Fibroblast of lung (primary cell): ENCODE measurements around the gene PGAM5. TPM values are rescaled to one million over a fixed set of nuclear protein-coding genes. Genes with fewer than 3 reads are reported as not detected.

Experiments
- DNase-seq, 2 donors: peaks; one replicate each; pipeline versions ENCODE4 v3.0.0 to v3.0.0-alpha.2; 2010; ENCODE audit warnings: low read depth in 2 of 2
- H2AFZ ChIP-seq: 2 replicates; pipeline ENCODE4 v1.5.1; 2012; ENCODE audit warnings: low read length, control low read depth, inconsistent platforms
- H3K27ac ChIP-seq: 2 replicates; pipeline ENCODE4 v1.5.1; 2011; ENCODE audit warnings: low read length, control low read depth; ENCODE audit not compliant: insufficient read depth
- H3K27me3 ChIP-seq: 2 replicates; pipeline ENCODE4 v1.5.1; 2011; ENCODE audit warnings: mild to moderate bottlenecking, low read length; ENCODE audit not compliant: control insufficient read depth, insufficient read depth
- H3K36me3 ChIP-seq: 2 replicates; pipeline ENCODE4 v1.5.1; 2011; ENCODE audit warnings: low read length; ENCODE audit not compliant: control insufficient read depth, insufficient read depth
- H3K4me1 ChIP-seq: 2 replicates; pipeline ENCODE4 v1.5.1; 2011; ENCODE audit warnings: low read length; ENCODE audit not compliant: control insufficient read depth, insufficient read depth; ENCODE audit errors: extremely low read depth
- H3K4me2 ChIP-seq: 2 replicates; pipeline ENCODE4 v1.5.1; 2011; ENCODE audit warnings: low read length, control low read depth; ENCODE audit not compliant: insufficient read depth; ENCODE audit errors: extremely low read depth
- H3K4me3 ChIP-seq, 4 experiments: fragments of 200-600 bp in 1 of 4; sonication (generic) in 1 of 4; replicated peaks in 1 of 4; 2 replicates each; pipeline ENCODE4 v1.5.1; 2011 to 2016; ENCODE audit warnings: low read length in 4 of 4, low read depth in 3 of 4, mild to moderate bottlenecking in 3 of 4, control low read depth in 2 of 4, inconsistent platforms in 1 of 4, mixed read lengths in 1 of 4; ENCODE audit not compliant: insufficient read depth in 1 of 4; ENCODE audit errors: control extremely low read depth in 1 of 4
- H3K79me2 ChIP-seq: 2 replicates; pipeline ENCODE4 v1.5.1; 2012; ENCODE audit warnings: mild to moderate bottlenecking, low read length, inconsistent platforms; ENCODE audit not compliant: control insufficient read depth, insufficient read depth
- H3K9ac ChIP-seq: 2 replicates; pipeline ENCODE4 v1.5.1; 2011; ENCODE audit warnings: mild to moderate bottlenecking, low read length, control low read depth; ENCODE audit not compliant: insufficient read depth
- H3K9me3 ChIP-seq: 2 replicates; pipeline ENCODE4 v1.5.1; 2012; ENCODE audit warnings: low read depth, low read length; ENCODE audit not compliant: control insufficient read depth, insufficient read depth
- H4K20me1 ChIP-seq: 2 replicates; pipeline ENCODE4 v1.5.1; 2011; ENCODE audit warnings: low read length; ENCODE audit not compliant: control insufficient read depth, insufficient read depth; ENCODE audit errors: extremely low read depth
- EZH2 ChIP-seq: IDR thresholded peaks from 2 replicates; pipeline ENCODE4 v1.5.1; 2012; ENCODE audit warnings: low read length, control low read depth, mild to moderate bottlenecking; ENCODE audit errors: missing control alignments
- polyA plus RNA-seq, 2 donors: library from polyadenylated mRNA; depleted of rRNA in 1 of 2; stranded (reverse) in 1 of 2; unstranded in 1 of 2; fragments of >200 nt; gene quantifications; 2 replicates each; pipeline ENCODE4 v1.2.1, GENCODE V29; 2011 to 2012; ENCODE audit warnings: missing spikeins in 1 of 2
- total RNA-seq: library from RNA; depleted of rRNA; stranded (reverse); fragments of >200 nt; gene quantifications from 2 replicates; pipeline ENCODE4 v1.2.1, GENCODE V29; 2014
- TF ChIP-seq, protein P1 (sequence below), 2 donors: IDR thresholded peaks in 1 of 2; conservative IDR thresholded peaks in 1 of 2; 1 replicate in 1 of 2; 2 replicates in 1 of 2; pipeline ENCODE4 v1.5.1; 2011 to 2012; ENCODE audit warnings: low read length in 2 of 2, control low read depth in 1 of 2, inconsistent platforms in 1 of 2, low read depth in 1 of 2, mild to moderate bottlenecking in 1 of 2

Gene PGAM5
- total and polyA plus RNA-seq, 2 donors (not counting 1 experiment from before 2014, with no cell fraction given): 9.8 to 27.1 TPM

DNA sequence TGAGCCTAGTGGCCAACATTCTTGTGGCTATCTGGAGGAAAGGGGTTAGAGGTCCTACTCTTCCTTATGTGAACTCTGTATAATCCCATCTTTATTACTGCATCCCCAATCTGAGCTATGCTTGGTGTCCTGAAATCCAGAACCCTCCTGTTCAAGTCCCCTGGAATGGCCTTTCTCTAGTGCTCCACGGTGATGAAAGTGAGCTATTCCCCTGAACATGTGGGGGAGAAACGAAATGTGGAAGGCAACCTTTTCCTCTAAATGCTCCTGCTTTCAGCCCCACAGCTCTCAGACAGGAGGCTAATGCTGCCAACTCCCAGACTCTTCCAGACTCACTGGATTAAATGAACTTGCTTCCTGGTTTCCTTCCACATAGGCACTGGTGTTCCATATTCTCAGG, 2.5 kb upstream of the PGAM5 start:
- Histone ChIP-seq H3K4me3 (no peak overlapping the region), H3K79me2 (peaks cover 19% of the 10 kb centered on the region), H3K9me3 (no peaks in the 10 kb centered on the region), H4K20me1 (no peaks in the 10 kb centered on the region), H3K27ac (no peak overlapping the region), H3K4me1 (no peaks in the 10 kb centered on the region), H3K36me3 (peaks cover 3% of the 10 kb centered on the region), H2AFZ (no peak overlapping the region), H3K4me2 (no peak overlapping the region), H3K9ac (no peak overlapping the region), H3K27me3 (no peaks in the 10 kb centered on the region)
- no peak for DNase-seq
- TF ChIP-seq, protein P1, sequence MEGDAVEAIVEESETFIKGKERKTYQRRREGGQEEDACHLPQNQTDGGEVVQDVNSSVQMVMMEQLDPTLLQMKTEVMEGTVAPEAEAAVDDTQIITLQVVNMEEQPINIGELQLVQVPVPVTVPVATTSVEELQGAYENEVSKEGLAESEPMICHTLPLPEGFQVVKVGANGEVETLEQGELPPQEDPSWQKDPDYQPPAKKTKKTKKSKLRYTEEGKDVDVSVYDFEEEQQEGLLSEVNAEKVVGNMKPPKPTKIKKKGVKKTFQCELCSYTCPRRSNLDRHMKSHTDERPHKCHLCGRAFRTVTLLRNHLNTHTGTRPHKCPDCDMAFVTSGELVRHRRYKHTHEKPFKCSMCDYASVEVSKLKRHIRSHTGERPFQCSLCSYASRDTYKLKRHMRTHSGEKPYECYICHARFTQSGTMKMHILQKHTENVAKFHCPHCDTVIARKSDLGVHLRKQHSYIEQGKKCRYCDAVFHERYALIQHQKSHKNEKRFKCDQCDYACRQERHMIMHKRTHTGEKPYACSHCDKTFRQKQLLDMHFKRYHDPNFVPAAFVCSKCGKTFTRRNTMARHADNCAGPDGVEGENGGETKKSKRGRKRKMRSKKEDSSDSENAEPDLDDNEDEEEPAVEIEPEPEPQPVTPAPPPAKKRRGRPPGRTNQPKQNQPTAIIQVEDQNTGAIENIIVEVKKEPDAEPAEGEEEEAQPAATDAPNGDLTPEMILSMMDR (conservative IDR thresholded peaks at IDR 0.05 in 1 of 2, IDR thresholded peaks at IDR 0.05 in 1 of 2; ENCODE audit: low read depth in 1 of 2, low read length in 2 of 2): no peak
- no peak for TF ChIP-seq EZH2

DNA sequence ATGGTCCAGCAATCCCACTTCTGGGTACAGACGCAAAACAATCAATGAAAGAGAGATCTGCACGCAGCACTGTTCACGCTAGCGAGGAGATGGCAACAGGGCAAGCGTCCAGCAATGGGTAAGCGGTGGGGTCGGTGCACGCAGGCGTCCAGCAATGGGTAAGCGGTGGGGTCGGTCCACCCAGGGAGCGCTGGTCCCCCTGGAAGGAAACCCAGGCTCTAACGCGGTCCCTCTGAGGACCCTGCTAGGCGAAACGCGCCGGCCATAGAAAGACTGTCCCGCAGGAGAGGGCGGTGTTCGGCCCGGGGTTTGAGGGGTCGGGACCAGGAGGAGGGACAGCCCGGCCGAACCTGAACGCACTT, 618 bp upstream of the PGAM5 start:
- peak overlapping the region; percentile 8 for H3K27ac ChIP-seq

DNA sequence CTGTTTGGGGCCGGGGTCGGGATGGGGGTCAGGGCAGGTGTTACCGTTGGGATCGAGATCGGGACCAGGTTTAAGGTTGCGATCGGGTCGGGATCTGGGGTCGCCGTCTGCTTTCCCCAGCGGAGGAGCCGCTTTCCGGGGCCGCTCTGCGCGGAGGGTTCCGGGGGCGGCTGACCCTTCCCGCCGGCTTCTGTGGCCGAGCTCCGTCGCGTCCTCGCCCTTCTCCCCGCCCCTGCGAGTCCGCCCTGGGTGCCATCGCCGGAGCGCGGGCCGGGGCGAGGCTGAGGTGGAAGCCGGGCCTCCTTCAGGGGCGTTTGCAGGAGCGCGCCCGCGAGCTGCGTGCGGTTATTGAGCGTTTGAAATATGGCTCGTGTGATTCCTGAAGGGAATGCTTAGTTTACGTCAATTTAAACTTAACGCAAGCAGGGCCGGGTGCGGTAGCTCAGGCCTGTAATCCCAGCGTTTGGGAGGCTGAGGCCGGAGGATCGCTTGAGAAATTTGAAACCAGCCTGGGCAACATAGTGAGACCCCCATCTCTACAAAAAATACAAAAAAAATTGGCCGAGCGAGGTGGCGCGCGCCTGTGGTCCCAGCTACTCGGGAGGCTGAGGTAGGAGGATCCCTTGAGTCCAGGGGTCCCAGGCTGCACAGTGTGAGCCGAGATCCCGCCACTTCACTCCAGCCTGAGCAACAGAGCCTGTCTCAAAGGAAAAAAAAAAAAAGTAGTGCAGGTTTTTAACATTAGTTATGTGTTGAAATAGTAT, 620 bp downstream of the PGAM5 start:
- peaks cover 30% of the 10 kb centered on the region for H3K79me2 ChIP-seq
- no peaks in the 10 kb centered on the region for H3K27me3 ChIP-seq
- H3K9ac ChIP-seq: peak overlapping the region; percentile 75
- peak overlapping the region; percentile 47 for H3K27ac ChIP-seq
- DNase-seq: peak; percentile 17 to 45
- no peaks in the 10 kb centered on the region for H3K9me3 ChIP-seq
- H3K4me1 ChIP-seq: no peaks in the 10 kb centered on the region
- H4K20me1 ChIP-seq: no peaks in the 10 kb centered on the region
- H3K4me2 ChIP-seq: peak overlapping the region; percentile 28
- TF ChIP-seq EZH2: no peak
- TF ChIP-seq, protein P1 (conservative IDR thresholded peaks at IDR 0.05 in 1 of 2, IDR thresholded peaks at IDR 0.05 in 1 of 2; ENCODE audit: low read depth in 1 of 2, low read length in 2 of 2): no peak
- H3K36me3 ChIP-seq: peaks cover 1% of the 10 kb centered on the region
- peak overlapping the region; percentile 17 for H2AFZ ChIP-seq
- H3K4me3 ChIP-seq: peak overlapping the region; percentile 46 to 92 (median 78)

More for the DNA sequence above, 618 bp upstream of the PGAM5 start:
- no peak for DNase-seq
- H4K20me1 ChIP-seq: no peaks in the 10 kb centered on the region
- TF ChIP-seq EZH2: no peak
- TF ChIP-seq, protein P1 (conservative IDR thresholded peaks at IDR 0.05 in 1 of 2, IDR thresholded peaks at IDR 0.05 in 1 of 2; ENCODE audit: low read depth in 1 of 2, low read length in 2 of 2): no peak
- H2AFZ ChIP-seq: peak overlapping the region; percentile 15
- no peaks in the 10 kb centered on the region for H3K9me3 ChIP-seq
- H3K4me2 ChIP-seq: peak overlapping the region; percentile 65
- peaks cover 1% of the 10 kb centered on the region for H3K36me3 ChIP-seq
- H3K9ac ChIP-seq: peak overlapping the region; percentile 58
- H3K4me1 ChIP-seq: no peaks in the 10 kb centered on the region
- peaks cover 30% of the 10 kb centered on the region for H3K79me2 ChIP-seq
- H3K27me3 ChIP-seq: no peaks in the 10 kb centered on the region
- H3K4me3 ChIP-seq: peak overlapping the region; percentile 51 to 92 (median 77)
